Measurements from ENCODE around the gene ARL5C. TPM values are rescaled to one million over a fixed set of nuclear protein-coding genes. Genes with fewer than 3 reads are reported as not detected.

Gene ARL5C
- total RNA-seq, 1 experiment from 2014 or later, result not detected

DNA sequence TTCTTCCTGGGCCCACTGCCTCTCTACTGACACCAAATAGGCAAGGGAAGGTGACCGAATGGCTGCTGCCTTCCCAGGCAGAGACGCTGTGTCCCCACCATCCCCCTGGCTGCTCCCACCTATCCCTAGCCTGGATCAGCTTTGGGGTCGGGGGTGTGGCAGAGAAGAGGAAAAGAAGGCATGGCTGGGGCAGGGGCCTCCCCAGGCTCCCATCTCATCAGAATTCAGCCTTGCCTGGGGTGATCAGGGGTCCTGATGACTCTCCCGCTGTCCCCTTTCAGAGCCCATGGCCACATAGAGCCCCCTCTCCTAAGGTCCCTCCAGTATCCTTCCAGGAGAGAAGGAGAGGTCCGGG is 15.2 kb downstream of the ARL5C start (continued):
- TF ChIP-seq, protein P1, sequence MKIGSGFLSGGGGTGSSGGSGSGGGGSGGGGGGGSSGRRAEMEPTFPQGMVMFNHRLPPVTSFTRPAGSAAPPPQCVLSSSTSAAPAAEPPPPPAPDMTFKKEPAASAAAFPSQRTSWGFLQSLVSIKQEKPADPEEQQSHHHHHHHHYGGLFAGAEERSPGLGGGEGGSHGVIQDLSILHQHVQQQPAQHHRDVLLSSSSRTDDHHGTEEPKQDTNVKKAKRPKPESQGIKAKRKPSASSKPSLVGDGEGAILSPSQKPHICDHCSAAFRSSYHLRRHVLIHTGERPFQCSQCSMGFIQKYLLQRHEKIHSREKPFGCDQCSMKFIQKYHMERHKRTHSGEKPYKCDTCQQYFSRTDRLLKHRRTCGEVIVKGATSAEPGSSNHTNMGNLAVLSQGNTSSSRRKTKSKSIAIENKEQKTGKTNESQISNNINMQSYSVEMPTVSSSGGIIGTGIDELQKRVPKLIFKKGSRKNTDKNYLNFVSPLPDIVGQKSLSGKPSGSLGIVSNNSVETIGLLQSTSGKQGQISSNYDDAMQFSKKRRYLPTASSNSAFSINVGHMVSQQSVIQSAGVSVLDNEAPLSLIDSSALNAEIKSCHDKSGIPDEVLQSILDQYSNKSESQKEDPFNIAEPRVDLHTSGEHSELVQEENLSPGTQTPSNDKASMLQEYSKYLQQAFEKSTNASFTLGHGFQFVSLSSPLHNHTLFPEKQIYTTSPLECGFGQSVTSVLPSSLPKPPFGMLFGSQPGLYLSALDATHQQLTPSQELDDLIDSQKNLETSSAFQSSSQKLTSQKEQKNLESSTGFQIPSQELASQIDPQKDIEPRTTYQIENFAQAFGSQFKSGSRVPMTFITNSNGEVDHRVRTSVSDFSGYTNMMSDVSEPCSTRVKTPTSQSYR (CRISPR knock-in tag; IDR thresholded peaks at IDR 0.05), result no peak
- TF ChIP-seq GTF2I (CRISPR knock-in tag; conservative IDR thresholded peaks at IDR 0.05), result no peak

DNA sequence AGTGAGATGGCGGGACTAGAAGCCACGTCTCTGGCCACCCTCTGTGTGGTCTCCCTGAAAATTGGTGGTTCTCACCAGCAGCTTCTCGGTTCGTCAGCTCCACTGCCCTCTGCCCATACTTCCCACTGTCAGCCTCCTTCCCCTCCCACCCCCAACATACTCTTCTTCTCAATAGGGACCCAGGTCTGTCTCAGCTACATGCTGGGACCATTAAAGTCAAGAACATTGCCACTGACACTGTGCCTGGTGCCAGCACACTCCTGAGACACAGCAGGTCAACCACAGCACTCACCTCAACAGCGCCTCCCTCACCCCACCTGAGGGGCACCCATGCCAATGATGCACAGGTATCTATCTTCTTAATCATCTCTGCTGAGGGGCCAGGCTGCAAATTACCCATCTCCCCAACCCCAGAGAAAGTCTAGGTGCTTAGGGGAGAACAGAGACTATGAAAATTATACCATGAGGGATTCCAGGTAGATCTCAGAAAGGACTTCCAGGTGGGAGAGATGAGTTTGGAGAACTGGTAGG is 15.8 kb downstream of the ARL5C start:
- ChIA-PET POLR2A (interaction anchor here (0.6 kb wide), 1 partner anchor 79 kb away, joined by 3 read pairs; no protein-coding TSS in a partner anchor), CTCF (interaction anchor here (1.0 to 6.8 kb wide), 6 partner anchors 15 to 167 kb away, joined by 3 to 191 read pairs (median 46); partner anchors contain the start of gene ARL5C)
- DNase-seq (ENCODE audit: low spot score), result no peak
- H3K27me3 Mint-ChIP-seq (ENCODE audit: low read depth), result peaks cover 43% of the 10 kb centered on the region
- TF ChIP-seq, protein P2, sequence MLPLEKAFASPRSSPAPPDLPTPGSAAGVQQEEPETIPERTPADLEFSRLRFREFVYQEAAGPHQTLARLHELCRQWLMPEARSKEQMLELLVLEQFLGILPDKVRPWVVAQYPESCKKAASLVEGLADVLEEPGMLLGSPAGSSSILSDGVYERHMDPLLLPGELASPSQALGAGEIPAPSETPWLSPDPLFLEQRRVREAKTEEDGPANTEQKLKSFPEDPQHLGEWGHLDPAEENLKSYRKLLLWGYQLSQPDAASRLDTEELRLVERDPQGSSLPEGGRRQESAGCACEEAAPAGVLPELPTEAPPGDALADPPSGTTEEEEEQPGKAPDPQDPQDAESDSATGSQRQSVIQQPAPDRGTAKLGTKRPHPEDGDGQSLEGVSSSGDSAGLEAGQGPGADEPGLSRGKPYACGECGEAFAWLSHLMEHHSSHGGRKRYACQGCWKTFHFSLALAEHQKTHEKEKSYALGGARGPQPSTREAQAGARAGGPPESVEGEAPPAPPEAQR (CRISPR knock-in tag; IDR thresholded peaks at IDR 0.05), result no peak
- no peak for TF ChIP-seq CBFB (CRISPR knock-in tag; IDR thresholded peaks at IDR 0.05; ENCODE audit: low read depth)
- TF ChIP-seq ZNF423 (CRISPR knock-in tag; IDR thresholded peaks at IDR 0.05), result no peak
- TF ChIP-seq NFATC4 (CRISPR knock-in tag; IDR thresholded peaks at IDR 0.05), result no peak
- TF ChIP-seq, protein P3, sequence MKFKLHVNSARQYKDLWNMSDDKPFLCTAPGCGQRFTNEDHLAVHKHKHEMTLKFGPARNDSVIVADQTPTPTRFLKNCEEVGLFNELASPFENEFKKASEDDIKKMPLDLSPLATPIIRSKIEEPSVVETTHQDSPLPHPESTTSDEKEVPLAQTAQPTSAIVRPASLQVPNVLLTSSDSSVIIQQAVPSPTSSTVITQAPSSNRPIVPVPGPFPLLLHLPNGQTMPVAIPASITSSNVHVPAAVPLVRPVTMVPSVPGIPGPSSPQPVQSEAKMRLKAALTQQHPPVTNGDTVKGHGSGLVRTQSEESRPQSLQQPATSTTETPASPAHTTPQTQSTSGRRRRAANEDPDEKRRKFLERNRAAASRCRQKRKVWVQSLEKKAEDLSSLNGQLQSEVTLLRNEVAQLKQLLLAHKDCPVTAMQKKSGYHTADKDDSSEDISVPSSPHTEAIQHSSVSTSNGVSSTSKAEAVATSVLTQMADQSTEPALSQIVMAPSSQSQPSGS (CRISPR knock-in tag; IDR thresholded peaks at IDR 0.05; ENCODE audit: borderline replicate concordance, low read depth), result no peak
- no peak for TF ChIP-seq FOXK1 (CRISPR knock-in tag; IDR thresholded peaks at IDR 0.05)
- no peak for TF ChIP-seq TP53 (CRISPR knock-in tag; IDR thresholded peaks at IDR 0.05)
- no peak for TF ChIP-seq ESRRA (CRISPR knock-in tag; IDR thresholded peaks at IDR 0.05; ENCODE audit: borderline replicate concordance)
- TF ChIP-seq NR3C1 (CRISPR knock-in tag; conservative IDR thresholded peaks at IDR 0.05; ENCODE audit: low read depth), result no peak
- TF ChIP-seq, protein P4, sequence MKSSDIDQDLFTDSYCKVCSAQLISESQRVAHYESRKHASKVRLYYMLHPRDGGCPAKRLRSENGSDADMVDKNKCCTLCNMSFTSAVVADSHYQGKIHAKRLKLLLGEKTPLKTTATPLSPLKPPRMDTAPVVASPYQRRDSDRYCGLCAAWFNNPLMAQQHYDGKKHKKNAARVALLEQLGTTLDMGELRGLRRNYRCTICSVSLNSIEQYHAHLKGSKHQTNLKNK (CRISPR knock-in tag; IDR thresholded peaks at IDR 0.05), result no peak
- no peak for ATAC-seq
- H3K9me3 Mint-ChIP-seq, result no peaks in the 10 kb centered on the region
- H3K4me1 Mint-ChIP-seq, result peaks cover 16% of the 10 kb centered on the region
- peak overlapping the region; percentile 78 for H3K4me3 Mint-ChIP-seq
- H3K36me3 Mint-ChIP-seq, result 0 out of 2 replicates have a peak, but pooled peaks cover 2% of the 10 kb centered on the region
- no peak overlapping the region for H3K27ac Mint-ChIP-seq

DNA sequence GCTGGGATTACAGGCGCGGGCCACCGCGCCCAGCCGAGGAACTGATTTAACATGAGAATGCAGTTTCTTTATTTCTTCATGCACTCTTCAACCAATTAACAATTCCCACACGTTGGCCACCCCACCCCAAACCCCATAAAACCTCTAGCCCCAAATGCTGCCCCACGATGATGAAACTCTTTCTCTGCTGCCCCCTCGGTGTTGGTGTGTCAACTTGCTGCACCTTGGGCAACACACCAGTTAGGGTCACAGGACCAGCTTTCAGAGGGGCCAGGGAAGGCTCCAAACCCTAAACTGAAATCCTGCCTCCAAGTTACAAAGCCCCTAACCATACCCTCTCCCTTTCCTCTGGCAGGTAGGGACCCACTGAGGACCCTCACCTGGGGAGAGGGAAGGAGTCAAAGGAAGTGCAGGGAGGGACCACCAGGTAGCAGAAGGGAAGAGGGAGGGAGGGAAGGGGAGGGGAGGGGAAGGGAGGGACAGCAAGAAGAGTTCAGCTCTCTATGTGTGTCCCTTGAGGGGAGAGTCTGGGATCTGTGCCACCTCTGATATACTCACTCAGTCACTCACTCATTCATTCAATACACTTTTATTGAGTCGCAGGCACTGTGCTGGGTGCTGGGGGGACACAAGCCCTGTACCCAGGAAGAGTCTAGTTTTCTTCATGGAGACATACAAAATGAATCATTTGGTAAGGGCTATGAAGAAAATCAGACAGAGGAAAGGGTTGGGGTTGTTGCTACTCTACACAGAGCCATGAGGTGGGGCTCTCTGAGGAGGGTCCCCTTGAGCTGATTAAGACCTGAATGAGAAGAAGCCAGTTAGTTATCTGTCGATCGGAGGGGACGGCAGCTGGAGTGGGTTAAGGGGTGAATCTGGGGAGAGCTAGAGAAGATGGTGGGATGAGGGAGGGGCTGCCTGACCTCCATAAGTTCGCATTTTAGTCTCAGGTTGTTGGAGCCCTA is 18.5 kb downstream of the ARL5C start:
- no peak for ATAC-seq
- Mint-ChIP-seq H3K27ac (no peak overlapping the region), H3K4me1 (peaks cover 14% of the 10 kb centered on the region), H3K27me3 (ENCODE audit: low read depth) (peaks cover 34% of the 10 kb centered on the region), H3K4me3 (no peak overlapping the region), H3K9me3 (no peaks in the 10 kb centered on the region), H3K36me3 (no peaks in the 10 kb centered on the region)
- ChIA-PET POLR2A (interaction anchor here (0.5 to 0.6 kb wide), 2 partner anchors 41 to 678 kb away, joined by 3 read pairs; no protein-coding TSS in a partner anchor), CTCF (interaction anchor here (0.6 to 2.3 kb wide), 11 partner anchors 17 to 412 kb away, joined by 3 to 21 read pairs (median 3); partner anchors contain the start of gene STAC2)
- DNase-seq (ENCODE audit: low spot score), result no peak
- TF ChIP-seq GTF2I (CRISPR knock-in tag; conservative IDR thresholded peaks at IDR 0.05), result no peak
- TF ChIP-seq ZNF121 (CRISPR knock-in tag; IDR thresholded peaks at IDR 0.05), result no peak
- TF ChIP-seq CREM (CRISPR knock-in tag; IDR thresholded peaks at IDR 0.05), result no peak
- no peak for TF ChIP-seq OVOL2 (CRISPR knock-in tag; IDR thresholded peaks at IDR 0.05; ENCODE audit: borderline replicate concordance)
- TF ChIP-seq ATF1 (CRISPR knock-in tag; IDR thresholded peaks at IDR 0.05), result no peak
- no peak for TF ChIP-seq ZNF416 (CRISPR knock-in tag; IDR thresholded peaks at IDR 0.05)
- TF ChIP-seq, protein P5, sequence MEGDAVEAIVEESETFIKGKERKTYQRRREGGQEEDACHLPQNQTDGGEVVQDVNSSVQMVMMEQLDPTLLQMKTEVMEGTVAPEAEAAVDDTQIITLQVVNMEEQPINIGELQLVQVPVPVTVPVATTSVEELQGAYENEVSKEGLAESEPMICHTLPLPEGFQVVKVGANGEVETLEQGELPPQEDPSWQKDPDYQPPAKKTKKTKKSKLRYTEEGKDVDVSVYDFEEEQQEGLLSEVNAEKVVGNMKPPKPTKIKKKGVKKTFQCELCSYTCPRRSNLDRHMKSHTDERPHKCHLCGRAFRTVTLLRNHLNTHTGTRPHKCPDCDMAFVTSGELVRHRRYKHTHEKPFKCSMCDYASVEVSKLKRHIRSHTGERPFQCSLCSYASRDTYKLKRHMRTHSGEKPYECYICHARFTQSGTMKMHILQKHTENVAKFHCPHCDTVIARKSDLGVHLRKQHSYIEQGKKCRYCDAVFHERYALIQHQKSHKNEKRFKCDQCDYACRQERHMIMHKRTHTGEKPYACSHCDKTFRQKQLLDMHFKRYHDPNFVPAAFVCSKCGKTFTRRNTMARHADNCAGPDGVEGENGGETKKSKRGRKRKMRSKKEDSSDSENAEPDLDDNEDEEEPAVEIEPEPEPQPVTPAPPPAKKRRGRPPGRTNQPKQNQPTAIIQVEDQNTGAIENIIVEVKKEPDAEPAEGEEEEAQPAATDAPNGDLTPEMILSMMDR (IDR thresholded peaks at IDR 0.05), result no peak
- TF ChIP-seq, protein P6, sequence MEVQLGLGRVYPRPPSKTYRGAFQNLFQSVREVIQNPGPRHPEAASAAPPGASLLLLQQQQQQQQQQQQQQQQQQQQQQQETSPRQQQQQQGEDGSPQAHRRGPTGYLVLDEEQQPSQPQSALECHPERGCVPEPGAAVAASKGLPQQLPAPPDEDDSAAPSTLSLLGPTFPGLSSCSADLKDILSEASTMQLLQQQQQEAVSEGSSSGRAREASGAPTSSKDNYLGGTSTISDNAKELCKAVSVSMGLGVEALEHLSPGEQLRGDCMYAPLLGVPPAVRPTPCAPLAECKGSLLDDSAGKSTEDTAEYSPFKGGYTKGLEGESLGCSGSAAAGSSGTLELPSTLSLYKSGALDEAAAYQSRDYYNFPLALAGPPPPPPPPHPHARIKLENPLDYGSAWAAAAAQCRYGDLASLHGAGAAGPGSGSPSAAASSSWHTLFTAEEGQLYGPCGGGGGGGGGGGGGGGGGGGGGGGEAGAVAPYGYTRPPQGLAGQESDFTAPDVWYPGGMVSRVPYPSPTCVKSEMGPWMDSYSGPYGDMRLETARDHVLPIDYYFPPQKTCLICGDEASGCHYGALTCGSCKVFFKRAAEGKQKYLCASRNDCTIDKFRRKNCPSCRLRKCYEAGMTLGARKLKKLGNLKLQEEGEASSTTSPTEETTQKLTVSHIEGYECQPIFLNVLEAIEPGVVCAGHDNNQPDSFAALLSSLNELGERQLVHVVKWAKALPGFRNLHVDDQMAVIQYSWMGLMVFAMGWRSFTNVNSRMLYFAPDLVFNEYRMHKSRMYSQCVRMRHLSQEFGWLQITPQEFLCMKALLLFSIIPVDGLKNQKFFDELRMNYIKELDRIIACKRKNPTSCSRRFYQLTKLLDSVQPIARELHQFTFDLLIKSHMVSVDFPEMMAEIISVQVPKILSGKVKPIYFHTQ (CRISPR knock-in tag; IDR thresholded peaks at IDR 0.05), result no peak
- no peak for TF ChIP-seq JAZF1 (CRISPR knock-in tag; IDR thresholded peaks at IDR 0.05)

All from WTC11 (cell line).